ENCODE measurements around the gene B3GALT4.

Gene B3GALT4

DNA sequence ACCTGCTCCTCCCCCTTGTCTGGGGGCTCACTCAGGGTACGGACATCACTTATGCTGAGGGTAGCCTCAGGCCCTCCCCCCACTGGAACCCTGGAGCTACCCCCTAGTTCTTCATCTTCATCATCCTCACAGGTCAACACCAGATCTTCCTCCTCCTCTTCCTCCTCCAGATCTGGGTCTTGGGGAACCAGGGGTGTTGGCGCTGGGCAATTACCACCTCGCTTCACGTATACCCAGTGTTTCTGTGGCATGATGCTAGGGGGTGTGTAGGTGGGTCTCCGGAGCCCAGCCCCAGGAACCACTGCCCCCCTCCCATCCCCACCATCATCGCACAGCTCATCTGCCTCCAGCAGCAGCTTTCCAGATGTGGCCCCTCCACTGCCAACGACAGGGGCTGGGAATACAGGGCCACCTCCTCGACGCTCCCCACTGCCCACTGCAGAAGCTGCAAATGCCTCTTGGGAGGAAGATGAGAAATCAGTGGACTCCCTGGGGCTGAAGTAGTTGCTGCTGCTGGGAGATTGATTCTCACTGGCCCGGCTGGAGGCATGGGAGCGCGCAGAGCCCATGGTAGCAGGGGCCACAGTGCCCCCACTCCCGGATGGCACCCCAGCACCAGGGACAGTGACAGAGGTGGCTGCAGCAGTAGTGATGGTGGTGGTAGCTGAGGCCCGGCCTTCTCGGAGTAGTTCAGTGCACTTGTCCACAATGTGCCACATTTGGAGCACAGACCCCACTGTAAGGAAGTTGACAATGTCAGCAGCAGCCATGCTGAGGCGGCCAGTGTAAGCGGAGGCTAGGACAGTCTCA lies 39.1 kb downstream of the B3GALT4 start:
- DNase-seq (ENCODE audit: low read depth) = no peak

DNA sequence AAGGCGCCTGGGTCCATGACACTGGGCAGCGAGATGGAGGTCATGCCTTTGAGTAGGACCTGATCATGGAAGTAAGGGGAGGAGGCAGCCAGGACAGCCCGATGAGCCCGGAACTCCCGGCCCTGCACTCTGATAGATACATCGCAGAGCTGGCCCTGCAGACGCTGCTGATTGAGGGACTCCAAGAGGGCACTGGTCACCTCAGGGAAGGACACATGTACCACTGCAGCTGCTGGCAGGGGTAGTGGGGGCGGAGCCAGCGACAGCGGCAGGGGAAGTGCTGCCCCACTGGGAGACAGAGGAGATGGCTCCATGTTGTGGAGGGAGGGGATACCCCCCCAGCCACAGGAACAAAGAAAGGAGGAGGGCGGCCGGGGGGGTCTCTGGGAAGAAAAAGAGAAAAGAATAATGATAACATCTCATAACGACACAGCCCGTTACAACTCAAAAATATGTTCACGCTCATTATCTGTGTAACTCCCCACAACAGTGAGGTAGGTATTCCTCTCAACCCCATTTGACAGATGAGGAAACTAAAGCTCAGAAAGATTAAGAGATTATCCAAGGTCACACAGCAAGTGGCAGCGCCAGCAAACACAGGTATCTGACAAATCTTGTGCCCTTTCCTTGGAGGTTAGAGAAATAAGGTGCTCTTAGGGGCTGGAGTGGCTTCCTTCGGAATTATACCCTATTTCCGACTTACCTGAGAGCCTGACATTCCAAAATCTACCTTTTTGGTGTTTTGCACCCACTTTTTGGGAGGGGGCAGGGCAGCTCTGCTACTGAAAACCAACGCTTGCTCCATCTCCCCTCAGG lies 39.9 kb downstream of the B3GALT4 start:
- no peak for DNase-seq (ENCODE audit: low read depth)

DNA sequence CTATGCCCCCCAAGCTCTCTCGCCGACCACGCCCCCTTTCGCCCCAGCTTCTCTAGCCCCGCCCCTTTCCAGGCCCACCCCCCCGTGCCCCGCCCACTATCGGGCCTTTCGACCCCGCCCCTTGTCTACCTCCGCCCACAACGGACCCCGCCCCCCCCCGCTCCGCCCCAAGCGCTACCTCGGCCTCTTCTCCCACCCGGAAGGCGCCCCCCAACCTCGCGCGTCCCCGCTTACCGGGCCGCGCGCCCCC lies 40.4 kb downstream of the B3GALT4 start:
- no peak for DNase-seq (ENCODE audit: low read depth)

DNA sequence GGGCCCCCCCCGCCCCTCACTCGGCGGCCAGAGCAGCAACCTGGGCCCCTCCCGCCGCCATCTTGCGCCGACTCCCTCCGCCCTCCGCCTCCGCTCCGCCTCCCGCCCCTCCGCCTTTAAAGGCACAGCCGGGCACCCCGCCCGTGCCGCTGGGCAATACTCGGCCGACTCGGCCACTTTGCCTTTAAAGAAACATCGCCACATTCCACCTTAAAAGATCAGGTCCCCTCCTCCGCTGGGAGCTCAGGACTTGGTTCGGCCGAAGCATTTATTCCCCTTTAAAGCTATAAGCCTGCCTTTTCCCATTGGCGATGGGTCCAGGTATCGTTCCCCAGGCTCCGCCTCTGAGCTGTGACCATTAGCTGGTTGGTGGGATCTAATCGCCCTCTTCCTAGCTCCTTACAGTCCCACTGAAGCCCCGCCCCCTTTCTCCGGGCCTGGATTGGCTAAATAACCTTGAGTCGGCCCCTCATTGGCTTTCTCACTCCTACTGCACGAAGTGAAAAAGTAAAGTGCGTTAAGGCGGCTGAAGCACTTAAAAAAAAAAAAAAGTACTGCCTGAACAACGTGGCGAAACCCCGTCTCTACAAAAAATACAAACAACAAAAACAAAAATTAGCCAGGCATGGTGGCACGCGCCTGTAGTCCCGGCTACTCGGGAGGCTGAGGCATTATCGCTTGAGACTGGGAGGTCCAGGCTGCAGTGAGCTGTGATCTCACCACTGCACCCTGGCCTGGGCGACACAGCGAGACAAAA lies 40.9 kb downstream of the B3GALT4 start, which contains the start of gene ZBTB22:
TSS of gene ZBTB22 (minus strand) at position 76 of the 757 bp plus-strand sequence. CDS start 828 bp downstream, outside the sequence.
- DNase-seq (ENCODE audit: low read depth) = peak; percentile 99

- no peak for DNase-seq (ENCODE audit: low read depth)
Measured at GRCh38 chr6:33318426-33319073, 41.6 kb downstream of the B3GALT4 start.

DNA sequence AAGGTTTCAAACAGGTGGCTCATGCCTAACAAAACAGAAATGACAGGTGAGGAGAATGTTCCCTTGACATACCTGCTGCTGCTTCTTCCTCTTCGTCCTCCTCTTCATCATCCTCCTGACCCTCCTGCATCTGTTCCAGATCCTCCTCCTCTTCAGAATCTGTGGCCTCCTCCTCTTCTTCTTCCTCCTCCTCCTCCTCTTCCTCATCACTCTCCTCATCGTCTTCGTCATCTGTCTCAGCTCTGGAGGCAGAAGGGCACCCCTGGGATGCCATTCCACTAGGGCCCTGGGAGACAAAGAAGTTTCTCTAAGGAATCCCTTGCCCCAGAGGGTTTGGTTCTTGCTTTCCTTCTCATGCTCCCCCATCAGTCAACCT lies 43.0 kb downstream of the B3GALT4 start:
- DNase-seq (ENCODE audit: low read depth) = no peak

GRCh38 chr6:33320315-33321181 lies 43.6 kb downstream of the B3GALT4 start:
- DNase-seq (ENCODE audit: low read depth) = peak; percentile 88

- no peak for DNase-seq (ENCODE audit: low read depth)
Measured at GRCh38 chr6:33321227-33321626, 44.3 kb downstream of the B3GALT4 start.

DNA sequence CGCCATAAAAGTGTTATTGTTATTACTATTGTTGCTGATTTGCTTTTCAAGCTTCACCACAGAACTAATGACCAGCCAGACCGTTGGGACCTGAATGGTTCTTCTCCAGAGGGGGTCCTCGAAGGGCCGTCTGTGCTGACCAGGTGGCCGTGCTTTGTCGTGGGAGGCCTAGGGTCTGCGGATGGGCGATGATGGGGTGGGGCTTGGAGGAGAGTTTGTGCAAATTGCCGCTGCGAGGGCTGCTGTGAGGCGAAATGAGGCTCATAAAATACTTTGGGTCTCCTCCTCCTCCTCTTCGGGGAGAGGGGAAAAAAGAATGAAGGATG lies 46.7 kb downstream of the B3GALT4 start:
- DNase-seq (ENCODE audit: low read depth) = no peak

GRCh38 chr6:33324125-33324524 lies 47.2 kb downstream of the B3GALT4 start:
- no peak for DNase-seq (ENCODE audit: low read depth)

Data from HS-5 (cell line).